GM23338 (cell line): Measurements from ENCODE around the gene CD180. TPM values are rescaled to one million over a fixed set of nuclear protein-coding genes. Genes with fewer than 3 reads are reported as not detected.

ENCODE experiments used
- ATAC-seq: fragments of 200-7000 bp; cut with Tn5 transposase; 3 replicates; pipeline ENCODE4 v1.9.1; 2020
- DNase-seq: peaks from one replicate; pipeline ENCODE4 v3.0.0-alpha.2; 2015; ENCODE audit warnings: low spot score
- H2AFZ ChIP-seq: fragments of 200-600 bp; sonication (generic); 2 replicates; pipeline ENCODE4 v1.8.0; 2016; ENCODE audit warnings: antibody characterized with exemption, mild to moderate bottlenecking, moderate library complexity
- H3F3A ChIP-seq: fragments of 200-600 bp; sonication (generic); replicated peaks from 2 replicates; pipeline ENCODE4 v1.8.0; 2017; ENCODE audit warnings: antibody characterized with exemption, mixed run types, low read depth
- H3K27ac ChIP-seq: fragments of 200-600 bp; sonication (generic); 2 replicates; pipeline ENCODE4 v1.6.1; 2016; ENCODE audit warnings: low read depth
- H3K27me3 ChIP-seq: fragments of 200-600 bp; sonication (generic); 2 replicates; pipeline ENCODE4 v1.8.0; 2016; ENCODE audit warnings: mild to moderate bottlenecking, mixed run types, moderate library complexity; ENCODE audit not compliant: insufficient read depth
- H3K36me3 ChIP-seq: fragments of 200-600 bp; sonication (generic); 2 replicates; pipeline ENCODE4 v1.8.0; 2016; ENCODE audit warnings: mild to moderate bottlenecking; ENCODE audit not compliant: insufficient read depth
- H3K4me1 ChIP-seq: fragments of 200-600 bp; sonication (generic); 2 replicates; pipeline ENCODE4 v1.8.0; 2016; ENCODE audit warnings: mild to moderate bottlenecking, moderate library complexity; ENCODE audit not compliant: insufficient read depth
- H3K4me2 ChIP-seq: fragments of 200-600 bp; sonication (generic); 2 replicates; pipeline ENCODE4 v1.7.1; 2017; ENCODE audit warnings: mixed run types
- H3K4me3 ChIP-seq: fragments of 200-600 bp; sonication (generic); 2 replicates; pipeline ENCODE4 v1.6.1; 2016; ENCODE audit warnings: mixed run types
- H3K79me2 ChIP-seq: fragments of 200-600 bp; sonication (generic); replicated peaks from 2 replicates; pipeline ENCODE4 v1.8.0; 2017; ENCODE audit warnings: mild to moderate bottlenecking; ENCODE audit not compliant: insufficient read depth
- H3K9me2 ChIP-seq: fragments of 200-600 bp; sonication (generic); 2 replicates; pipeline ENCODE4 v1.8.0; 2017; ENCODE audit not compliant: insufficient read depth
- H4K20me1 ChIP-seq: fragments of 200-600 bp; sonication (generic); replicated peaks from 2 replicates; pipeline ENCODE4 v1.8.0; 2017; ENCODE audit warnings: mild to moderate bottlenecking; ENCODE audit not compliant: insufficient read depth
- H3K27ac Mint-ChIP-seq: 2 replicates; pipeline ENCODE4 v1.8.0; 2020; ENCODE audit warnings: inconsistent platforms, mild to moderate bottlenecking, moderate library complexity, mixed read lengths
- H3K27me3 Mint-ChIP-seq: 3 replicates; pipeline ENCODE4 v1.8.0; 2022; ENCODE audit warnings: low read depth, mild to moderate bottlenecking, moderate library complexity, mixed read lengths, inconsistent platforms; ENCODE audit not compliant: insufficient read depth, poor library complexity
- H3K36me3 Mint-ChIP-seq: 3 replicates; pipeline ENCODE4 v1.8.0; 2021; ENCODE audit warnings: low read depth, mild to moderate bottlenecking, inconsistent platforms, moderate library complexity, mixed read lengths
- H3K4me1 Mint-ChIP-seq: 3 replicates; pipeline ENCODE4 v1.8.0; 2020; ENCODE audit warnings: mild to moderate bottlenecking, inconsistent platforms, mixed read lengths
- H3K4me3 Mint-ChIP-seq: 3 replicates; pipeline ENCODE4 v1.8.0; 2021; ENCODE audit warnings: moderate library complexity, mild to moderate bottlenecking, inconsistent platforms, mixed read lengths
- H3K9me3 Mint-ChIP-seq: 3 replicates; pipeline ENCODE4 v1.8.0; 2020; ENCODE audit warnings: moderate library complexity, mild to moderate bottlenecking, inconsistent platforms, mixed read lengths
- CTCF ChIP-seq, 2 experiments: fragments of 200-600 bp in 1 of 2; sonication (generic) in 1 of 2; conservative IDR thresholded peaks; 2 replicates each; pipeline versions ENCODE4 v1.5.1 to v1.6.1; 2016 to 2017; ENCODE audit warnings: antibody characterized with exemption in 2 of 2, low read depth in 2 of 2, mild to moderate bottlenecking in 2 of 2, moderate library complexity in 1 of 2
- ETS1 ChIP-seq: IDR thresholded peaks from 2 replicates; pipeline ENCODE4 v1.6.1; 2016; ENCODE audit warnings: antibody characterized with exemption
- EZH2 ChIP-seq: fragments of 200-600 bp; sonication (generic); IDR thresholded peaks from one replicate; pipeline ENCODE4 v1.8.0; 2017; ENCODE audit warnings: antibody characterized with exemption, mild to moderate bottlenecking, low read depth; ENCODE audit not compliant: unreplicated experiment
- EZH2phosphoT487 ChIP-seq: fragments of 200-600 bp; sonication (generic); IDR thresholded peaks from one replicate; pipeline ENCODE4 v1.8.1; 2018; ENCODE audit warnings: antibody characterized with exemption; ENCODE audit not compliant: unreplicated experiment
- JUNB ChIP-seq: IDR thresholded peaks from one replicate; pipeline ENCODE4 v1.6.1; 2016; ENCODE audit warnings: antibody characterized with exemption; ENCODE audit not compliant: unreplicated experiment
- NANOG ChIP-seq: IDR thresholded peaks from 2 replicates; pipeline ENCODE4 v1.6.1; 2016; ENCODE audit warnings: antibody characterized with exemption, borderline replicate concordance
- POLR2AphosphoS5 ChIP-seq: IDR thresholded peaks from 2 replicates; pipeline ENCODE4 v1.6.1; 2016; ENCODE audit warnings: antibody characterized with exemption, low read depth
- REST ChIP-seq: IDR thresholded peaks from one replicate; pipeline ENCODE4 v1.6.1; 2018; ENCODE audit warnings: antibody characterized with exemption; ENCODE audit not compliant: unreplicated experiment
- STAT1 ChIP-seq: IDR thresholded peaks from one replicate; pipeline ENCODE4 v1.6.1; 2016; ENCODE audit warnings: antibody characterized with exemption; ENCODE audit not compliant: unreplicated experiment
- ZNF331 ChIP-seq: fragments of 250-450 bp; sonication (Bioruptor Pico); IDR thresholded peaks from 2 replicates; pipeline ENCODE4 v1.5.0; 2020; ENCODE audit warnings: low read depth, mild to moderate bottlenecking, moderate library complexity
- polyA plus RNA-seq: library from polyadenylated mRNA; unstranded; fragments of >200 nt; fragmentation: Nextera tagmentation; extraction: Ambion mirVana; gene quantifications from 2 replicates; pipeline ENCODE4 v1.2.1, GENCODE V29; 2016
- total RNA-seq: library from RNA; depleted of rRNA; stranded (reverse); fragments of >200 nt; shearing (Covaris generic); gene quantifications from 2 replicates; pipeline ENCODE4 v1.2.3, GENCODE V29; 2014

CD180 gene
- total and polyA plus RNA-seq, 2 experiments from 2014 or later: not detected

- H3K9me3 Mint-ChIP-seq: no peaks in the 10 kb centered on the region; the same call in 2 of the 3 replicates
- TF ChIP-seq EZH2: no peak
- no peak for TF ChIP-seq JUNB
- TF ChIP-seq STAT1: no peak
- TF ChIP-seq REST: no peak
- TF ChIP-seq CTCF (conservative IDR thresholded peaks at IDR 0.05; ENCODE audit: low read depth in 2 of 2): no peak
- no peak for TF ChIP-seq POLR2AphosphoS5
- no peak for TF ChIP-seq NANOG
- TF ChIP-seq ZNF331 (CRISPR knock-in tag): no peak
- no peak for TF ChIP-seq ETS1
- H2AFZ ChIP-seq: no peak overlapping the region
- peaks cover 5% of the 10 kb centered on the region; the same call in 1 of the 3 replicates for H3K36me3 Mint-ChIP-seq
- ATAC-seq (no peak), DNase-seq (peak; percentile 12)
- no peaks in the 10 kb centered on the region for H3K79me2 ChIP-seq
- H3K27me3 ChIP-seq: no peaks in the 10 kb centered on the region
- H3K4me2 ChIP-seq: no peak overlapping the region
- no peaks in the 10 kb centered on the region for H3K36me3 ChIP-seq
- no peak overlapping the region for H3K27ac ChIP-seq
- peaks cover 6% of the 10 kb centered on the region for H3K27me3 Mint-ChIP-seq
- H3K27ac Mint-ChIP-seq: no peak overlapping the region
- no peaks in the 10 kb centered on the region for H3K9me2 ChIP-seq
- H3K4me1 ChIP-seq: no peaks in the 10 kb centered on the region
- no peak overlapping the region for H3K4me3 Mint-ChIP-seq
- no peak overlapping the region for H3K4me3 ChIP-seq
- H4K20me1 ChIP-seq: no peaks in the 10 kb centered on the region
- H3K4me1 Mint-ChIP-seq: peaks cover 15% of the 10 kb centered on the region; the same call in 2 of the 3 replicates
- no peaks in the 10 kb centered on the region for H3F3A ChIP-seq
Measured at GRCh38 chr5:67160985-67161384, 35.6 kb downstream of the CD180 start.

GRCh38 chr5:67160272-67160671, 36.3 kb downstream of the CD180 start:
- H3K27me3 ChIP-seq: no peaks in the 10 kb centered on the region
- H3K79me2 ChIP-seq: no peaks in the 10 kb centered on the region
- ATAC-seq (no peak), DNase-seq (no peak)
- H3K9me3 Mint-ChIP-seq: no peaks in the 10 kb centered on the region; the same call in 2 of the 3 replicates
- H3K4me3 Mint-ChIP-seq: no peak overlapping the region
- no peaks in the 10 kb centered on the region for H3F3A ChIP-seq
- peaks cover 15% of the 10 kb centered on the region; the same call in 2 of the 3 replicates for H3K4me1 Mint-ChIP-seq
- H3K4me3 ChIP-seq: no peak overlapping the region
- H3K27me3 Mint-ChIP-seq: peaks cover 5% of the 10 kb centered on the region
- no peaks in the 10 kb centered on the region for H4K20me1 ChIP-seq
- H3K36me3 Mint-ChIP-seq: peaks cover 5% of the 10 kb centered on the region; the same call in 1 of the 3 replicates
- no peaks in the 10 kb centered on the region for H3K4me1 ChIP-seq
- H3K9me2 ChIP-seq: no peaks in the 10 kb centered on the region
- H2AFZ ChIP-seq: no peak overlapping the region
- no peak overlapping the region for H3K27ac ChIP-seq
- H3K27ac Mint-ChIP-seq: no peak overlapping the region
- H3K4me2 ChIP-seq: no peak overlapping the region
- no peaks in the 10 kb centered on the region for H3K36me3 ChIP-seq
- no peak for TF ChIP-seq POLR2AphosphoS5
- no peak for TF ChIP-seq REST
- no peak for TF ChIP-seq EZH2phosphoT487
- no peak for TF ChIP-seq CTCF (conservative IDR thresholded peaks at IDR 0.05; ENCODE audit: low read depth in 2 of 2)
- no peak for TF ChIP-seq ETS1
